ENCODE data around the gene PPFIA3.
"Not testable (repeated sequence)": the region's sequence is repeated elsewhere in the genome, so short reads cannot be mapped to it uniquely, and the experiment has no call there.

PPFIA3 gene

DNA sequence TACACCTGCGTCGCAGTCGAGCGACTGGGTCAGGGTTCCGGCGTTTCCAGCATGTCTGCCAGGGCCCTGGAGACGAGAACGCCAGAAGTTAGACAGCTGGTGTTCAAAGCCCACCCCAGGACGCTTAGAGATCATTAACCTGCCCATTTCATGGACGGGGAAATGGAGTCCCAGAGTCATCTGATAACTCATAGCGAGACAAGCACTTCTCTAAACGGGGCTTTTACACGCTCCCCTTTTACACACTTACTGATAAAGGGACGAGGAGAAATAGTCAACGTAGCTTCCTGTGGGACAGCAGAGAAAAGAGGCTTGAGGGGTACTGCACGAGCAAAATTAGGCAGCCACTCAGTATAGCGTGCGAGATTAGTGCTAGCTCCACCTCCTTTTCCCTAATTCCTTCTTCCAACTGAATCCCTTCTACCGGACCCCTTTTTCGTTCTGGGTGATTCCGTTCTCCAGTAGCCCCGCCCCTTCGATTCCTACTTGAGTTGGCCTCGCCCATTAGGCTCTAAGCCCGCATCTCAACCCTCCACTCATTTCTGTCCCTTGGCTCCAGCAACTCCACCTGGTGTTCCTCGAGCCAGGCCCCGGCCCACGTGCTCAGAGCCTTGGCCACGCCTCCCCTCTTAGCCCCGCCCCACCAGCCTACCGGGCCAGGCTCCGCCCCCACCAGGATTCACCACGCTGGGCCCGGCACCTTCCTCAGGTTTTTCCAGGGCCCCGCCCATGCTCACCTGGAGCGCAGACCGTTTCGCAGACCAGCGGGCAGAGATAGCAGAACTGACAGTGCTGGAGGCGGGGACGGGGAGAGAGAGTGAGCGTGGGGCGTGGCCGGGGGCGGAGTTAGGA lies 32.1 kb downstream of the PPFIA3 start:
- DNase-seq, result peak; percentile 71

GRCh38 chr19:49152119-49152550 lies 32.8 kb downstream of the PPFIA3 start:
- DNase-seq, result no peak

DNA sequence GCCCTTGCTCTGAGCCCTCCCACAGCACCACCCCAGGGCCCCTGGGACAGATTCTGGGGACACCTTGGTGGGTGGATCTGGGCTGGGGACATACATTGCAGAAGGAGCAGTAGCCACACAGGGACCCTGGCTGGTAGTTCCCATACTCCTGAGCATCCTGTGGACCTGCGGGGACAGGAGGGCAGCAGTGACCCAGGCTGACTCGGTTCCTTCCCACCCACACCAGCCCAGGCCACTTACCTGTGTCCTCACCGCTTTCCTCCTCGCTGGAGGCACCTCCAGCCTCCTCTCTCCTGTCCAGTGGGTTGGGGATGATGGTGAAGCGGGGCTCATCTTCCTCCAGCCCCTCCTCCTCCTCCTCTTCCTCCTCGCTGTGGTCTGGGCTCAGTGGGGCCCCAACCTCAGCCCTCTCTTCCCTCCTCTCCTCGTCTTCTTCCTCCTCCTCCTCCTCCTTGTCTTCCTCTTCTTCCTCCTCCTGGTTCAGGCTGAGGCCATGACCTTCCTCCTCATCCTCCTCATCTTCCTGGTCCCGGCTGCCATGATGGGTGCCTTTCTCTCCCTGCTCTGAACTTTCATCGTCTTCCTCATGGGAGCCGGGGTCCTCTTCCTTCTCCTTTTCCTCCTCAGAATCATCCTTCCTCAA lies 33.9 kb downstream of the PPFIA3 start:
- no peak for DNase-seq

GRCh38 chr19:49154279-49154678 lies 34.9 kb downstream of the PPFIA3 start:
- no peak for DNase-seq

DNA sequence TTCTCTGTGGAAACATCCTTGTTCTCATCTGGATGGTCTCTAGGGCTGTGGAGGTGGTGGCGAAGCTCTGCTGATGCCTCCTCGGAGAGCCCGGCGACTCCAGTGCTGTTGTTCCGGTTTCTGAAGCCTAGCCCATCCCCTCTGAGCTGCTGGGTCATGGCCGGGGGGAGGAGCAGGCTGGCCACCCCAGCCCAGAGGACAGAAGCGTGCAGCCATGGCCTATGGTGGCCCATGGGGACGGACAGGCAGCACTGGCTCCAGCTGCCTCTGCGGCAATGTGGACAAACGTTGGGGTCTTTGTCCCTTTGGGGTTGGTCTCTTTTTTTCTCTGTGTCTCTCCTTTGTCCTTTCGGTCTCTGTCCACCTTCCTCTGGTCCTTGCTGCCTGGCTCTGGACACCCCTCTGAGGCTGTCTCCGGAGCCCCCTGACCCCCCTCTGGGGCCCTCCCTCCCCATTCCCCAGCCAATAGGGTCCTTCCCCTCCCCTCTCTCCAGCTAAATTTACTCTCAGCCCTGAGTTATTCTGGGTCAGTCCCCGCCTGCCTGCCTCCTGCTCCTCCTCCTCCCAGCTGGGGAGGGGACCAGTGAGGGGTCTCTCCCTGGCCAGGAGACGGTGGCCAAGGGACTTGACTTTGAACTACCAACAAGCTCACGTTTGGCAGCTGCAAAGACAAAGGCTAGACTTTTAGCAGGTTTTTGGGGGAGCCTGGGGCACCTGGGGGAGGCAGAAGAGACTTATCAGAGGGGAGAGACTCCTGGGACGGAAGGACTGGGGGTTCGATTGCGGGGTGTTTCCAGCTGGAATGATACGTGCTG lies 35.9 kb downstream of the PPFIA3 start, which contains the start of gene HRC:
TSS of gene HRC (minus strand) at position 392 of the 815 bp plus-strand sequence. CDS start at position 233, 159 bp downstream.
- no peak for DNase-seq

DNA sequence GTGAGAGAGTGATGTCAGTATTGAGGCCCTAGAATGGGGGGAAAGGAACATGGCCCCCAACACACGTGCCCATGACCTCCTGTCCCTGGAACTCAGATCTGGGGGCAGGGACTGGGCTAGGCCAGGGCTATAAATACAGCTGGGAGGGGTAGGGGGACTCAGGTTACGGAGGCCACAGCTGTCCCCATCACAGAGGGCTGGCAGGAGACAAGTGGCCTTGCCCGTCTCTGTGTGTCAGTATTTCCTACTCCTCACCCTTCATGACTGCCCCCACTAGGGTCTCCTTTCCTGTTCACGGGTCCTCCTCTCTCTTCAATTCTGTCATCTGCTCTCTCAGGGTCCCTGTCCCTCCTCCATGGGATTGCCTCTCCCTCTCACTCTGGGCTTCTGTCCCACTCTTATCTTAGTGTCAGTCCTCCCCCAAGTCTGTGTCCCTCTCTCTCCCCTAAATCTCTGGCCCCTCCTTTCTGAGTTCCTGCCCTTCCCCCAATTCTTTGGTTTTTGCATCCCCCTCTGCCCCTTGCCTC lies 36.5 kb downstream of the PPFIA3 start:
- DNase-seq, result no peak

- DNase-seq, result peak; percentile 90
Measured at GRCh38 chr19:49157445-49158224, 38.3 kb downstream of the PPFIA3 start, which contains the start of gene TRPM4. TSS of gene TRPM4 (plus strand) at chr19:49157792. CDS start at chr19:49157867, 75 bp downstream.

DNA sequence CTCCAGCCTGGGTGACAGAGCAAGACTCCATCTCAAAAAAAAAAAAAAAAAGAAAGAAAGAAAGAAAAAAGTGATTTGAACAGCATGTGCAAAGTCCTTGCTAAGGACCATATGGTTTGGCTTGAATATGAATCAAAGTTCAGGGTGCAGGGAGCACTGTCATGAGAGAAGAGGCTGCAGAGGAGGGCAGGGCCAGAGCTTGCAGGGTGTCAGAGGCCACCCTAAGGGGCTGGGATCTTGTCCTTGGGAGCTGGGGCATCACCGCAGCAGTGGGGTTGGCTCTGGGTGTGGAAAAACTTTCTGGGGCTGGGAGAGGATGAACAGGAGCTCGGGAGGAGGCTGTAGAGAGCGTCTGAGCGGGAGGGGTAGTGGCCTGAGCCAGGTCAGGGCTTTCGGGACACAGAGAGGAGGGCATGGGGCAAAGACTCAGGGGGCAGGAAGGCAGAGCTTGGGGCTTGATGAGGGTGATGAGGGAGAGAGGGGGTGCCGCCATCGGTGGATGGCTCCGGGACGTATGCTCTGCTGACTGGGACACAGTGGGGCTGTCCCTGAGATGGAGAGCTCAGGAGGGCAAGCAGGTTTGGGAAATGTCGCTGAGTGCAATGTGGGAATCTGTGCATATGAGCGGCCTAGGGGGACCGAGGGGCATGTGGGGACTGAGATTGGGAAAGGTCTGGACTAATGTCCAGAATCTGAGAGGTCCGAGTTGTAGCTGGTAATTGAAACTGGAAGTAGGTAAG lies 41.3 kb downstream of the PPFIA3 start:
- DNase-seq, result no peak

- no peak for DNase-seq
Measured at GRCh38 chr19:49161987-49162386, 42.6 kb downstream of the PPFIA3 start.

DNA sequence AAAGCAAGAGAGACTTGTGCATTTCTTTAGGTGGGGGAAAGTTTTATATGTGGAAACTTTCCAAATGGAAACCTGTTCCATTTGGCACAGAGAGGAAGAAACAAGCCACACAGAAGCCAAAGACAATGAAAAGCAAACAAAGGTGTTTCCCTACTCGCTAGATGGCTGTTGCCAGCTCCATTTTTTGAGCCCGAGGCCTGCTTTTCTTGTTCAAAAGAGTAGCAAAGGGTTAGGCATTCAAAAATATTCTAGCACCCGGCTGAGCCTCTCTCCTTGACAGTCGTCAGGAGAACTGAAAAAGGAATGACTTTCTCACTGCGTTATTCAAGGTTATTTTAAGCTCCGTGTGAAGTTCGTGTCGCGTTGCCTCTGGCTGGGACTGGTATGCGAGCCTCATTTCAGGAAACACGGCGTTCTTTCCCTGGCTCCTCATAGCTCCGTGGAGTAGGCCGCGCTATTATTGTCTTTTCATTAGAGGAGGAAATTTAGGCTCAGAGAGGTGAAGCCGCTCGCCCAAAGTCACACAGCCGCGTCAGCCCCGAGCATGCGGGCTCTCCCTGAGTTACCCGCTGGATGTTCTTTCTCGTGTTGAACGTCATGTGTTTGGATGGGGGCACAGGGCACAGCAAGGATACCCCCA lies 45.9 kb downstream of the PPFIA3 start:
- DNase-seq, result no peak

GRCh38 chr19:49165865-49166301 lies 46.5 kb downstream of the PPFIA3 start:
- no peak for DNase-seq

DNA sequence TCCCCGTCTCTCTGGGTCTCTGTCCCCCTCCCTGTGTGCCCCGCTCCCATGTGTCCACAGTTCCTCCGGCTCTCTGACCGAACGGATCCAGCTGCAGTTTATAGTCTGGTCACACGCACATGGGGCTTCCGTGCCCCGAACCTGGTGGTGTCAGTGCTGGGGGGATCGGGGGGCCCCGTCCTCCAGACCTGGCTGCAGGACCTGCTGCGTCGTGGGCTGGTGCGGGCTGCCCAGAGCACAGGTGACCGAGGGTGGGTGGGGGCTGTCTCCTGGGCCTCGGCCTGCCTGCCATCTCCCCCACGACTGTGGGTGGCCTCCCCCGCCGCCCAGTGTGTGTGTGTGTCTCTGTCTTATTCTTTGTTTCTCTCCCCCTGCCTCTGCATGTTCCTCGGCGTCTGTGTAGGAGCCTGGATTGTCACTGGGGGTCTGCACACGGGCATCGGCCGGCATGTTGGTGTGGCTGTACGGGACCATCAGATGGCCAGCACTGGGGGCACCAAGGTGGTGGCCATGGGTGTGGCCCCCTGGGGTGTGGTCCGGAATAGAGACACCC lies 48.6 kb downstream of the PPFIA3 start:
- no peak for DNase-seq

GRCh38 chr19:49168421-49168820 lies 49.1 kb downstream of the PPFIA3 start:
- no peak for DNase-seq

DNA sequence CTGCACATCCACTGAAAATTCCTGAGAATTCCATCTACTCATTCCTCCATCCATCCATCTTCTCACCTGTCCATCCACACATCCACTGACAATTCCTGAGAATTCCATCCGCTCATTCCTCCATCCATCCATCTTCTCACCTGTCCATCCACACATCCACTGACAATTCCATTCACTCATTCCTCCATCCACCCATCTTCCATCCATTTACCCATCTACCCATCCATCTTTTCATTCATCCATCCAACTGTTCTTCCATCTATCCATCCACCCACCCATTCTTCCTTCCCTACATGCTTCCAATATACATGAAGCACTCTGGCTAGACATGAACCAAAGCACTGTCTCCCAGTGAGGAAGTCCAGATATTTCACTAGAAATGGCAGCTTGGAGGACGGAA lies 53.9 kb downstream of the PPFIA3 start:
- no peak for DNase-seq

- DNase-seq, result no peak
Measured at GRCh38 chr19:49180659-49181058, 61.3 kb downstream of the PPFIA3 start.

DNA sequence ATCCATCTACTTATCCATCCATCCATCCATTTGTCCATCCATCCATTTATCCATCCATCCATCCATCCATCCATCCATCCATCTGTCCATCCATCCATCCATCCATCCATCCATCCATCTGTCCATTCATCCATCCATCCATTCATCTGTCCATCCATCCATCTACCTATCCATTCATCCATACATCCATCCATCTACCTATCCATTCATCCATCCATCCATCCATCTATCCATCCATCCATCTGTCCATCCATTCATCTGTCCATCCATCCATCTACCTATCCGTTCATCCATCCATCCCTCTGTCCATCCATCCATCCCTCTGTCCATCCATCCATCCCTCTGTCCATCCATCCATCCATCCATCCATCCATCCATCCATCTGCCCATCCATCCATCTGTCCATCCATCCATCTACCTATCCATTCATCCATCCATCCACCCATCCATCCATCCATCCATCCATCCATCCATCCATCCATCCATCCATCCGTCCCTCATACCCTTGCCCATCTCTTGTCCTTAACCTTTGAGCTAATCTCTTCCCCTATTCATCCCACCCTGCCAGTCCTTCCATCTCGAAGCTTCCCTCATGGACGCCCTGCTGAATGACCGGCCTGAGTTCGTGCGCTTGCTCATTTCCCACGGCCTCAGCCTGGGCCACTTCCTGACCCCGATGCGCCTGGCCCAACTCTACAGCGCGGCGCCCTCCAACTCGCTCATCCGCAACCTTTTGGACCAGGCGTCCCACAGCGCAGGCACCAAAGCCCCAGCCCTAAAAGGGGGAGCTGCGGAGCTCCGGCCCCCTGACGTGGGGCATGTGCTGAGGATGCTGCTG lies 62.9 kb downstream of the PPFIA3 start:
- DNase-seq, result not testable (repeated sequence)

GRCh38 chr19:49182848-49183375 lies 63.6 kb downstream of the PPFIA3 start:
- no peak for DNase-seq

DNA sequence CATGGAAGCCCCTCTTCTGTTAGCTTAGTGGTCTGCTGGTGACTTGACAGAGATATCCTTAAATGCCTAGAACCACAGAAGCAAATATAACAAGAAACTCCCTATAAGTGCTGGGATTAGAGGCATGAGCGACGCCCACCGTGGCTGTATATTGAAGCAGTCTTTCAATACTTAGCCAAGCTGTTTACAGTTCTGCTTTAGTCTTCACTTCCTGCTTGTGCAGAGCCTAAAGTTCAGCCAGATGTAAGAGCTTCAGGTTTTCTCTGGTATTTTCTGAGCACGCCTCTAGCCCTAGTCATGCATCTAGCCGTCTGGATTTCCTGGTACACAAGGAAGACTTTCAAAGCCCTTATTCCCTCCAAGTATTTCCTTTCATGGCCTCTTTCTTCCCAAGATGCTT lies 66.8 kb downstream of the PPFIA3 start:
- DNase-seq, result no peak

DNA sequence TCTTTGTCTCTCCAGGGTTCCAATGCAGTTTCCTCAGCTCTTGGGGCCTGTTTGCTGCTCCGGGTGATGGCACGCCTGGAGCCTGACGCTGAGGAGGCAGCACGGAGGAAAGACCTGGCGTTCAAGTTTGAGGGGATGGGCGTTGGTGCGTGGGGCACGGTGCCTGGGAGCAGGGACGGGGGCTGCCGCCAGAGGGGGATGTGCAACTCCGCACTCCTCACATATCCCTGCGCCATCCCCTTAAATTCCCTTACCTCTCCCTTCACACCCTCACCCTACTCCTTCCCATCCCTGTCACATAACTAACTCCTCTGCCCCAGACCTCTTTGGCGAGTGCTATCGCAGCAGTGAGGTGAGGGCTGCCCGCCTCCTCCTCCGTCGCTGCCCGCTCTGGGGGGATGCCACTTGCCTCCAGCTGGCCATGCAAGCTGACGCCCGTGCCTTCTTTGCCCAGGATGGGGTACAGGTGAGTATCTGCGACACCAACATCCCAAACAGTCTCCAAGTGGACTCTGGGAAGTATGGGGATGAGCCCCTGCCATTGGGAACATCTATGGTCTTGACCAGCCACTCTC lies 69.4 kb downstream of the PPFIA3 start:
- DNase-seq, result no peak

Measured in hematopoietic multipotent progenitor cell treated with erythropoietin and hydrocortisone succinate and interleukin-3 and kit ligand, for 4 days (in vitro differentiated cells).